GM18520 (cell line): Measurements from ENCODE around the gene TCF12.

Source experiments
- ATAC-seq: cut with Tn5 transposase; IDR thresholded peaks from one replicate; pipeline ENCODE4 v1.9.1; 2021; ENCODE audit not compliant: unreplicated experiment

Gene TCF12

GRCh38 chr15:57329582-57330367 is 411.3 kb downstream of the TCF12 start:
- no peak for ATAC-seq

- no peak for ATAC-seq
Observed at GRCh38 chr15:57330619-57331340, 412.3 kb downstream of the TCF12 start.

GRCh38 chr15:57332326-57332725 is 413.9 kb downstream of the TCF12 start:
- ATAC-seq: no peak

- no peak for ATAC-seq
Observed at GRCh38 chr15:57333487-57333886, 415.0 kb downstream of the TCF12 start.

GRCh38 chr15:57334257-57334656 is 415.8 kb downstream of the TCF12 start:
- ATAC-seq: no peak

GRCh38 chr15:57335293-57335715 is 416.9 kb downstream of the TCF12 start:
- no peak for ATAC-seq

- no peak for ATAC-seq
Observed at GRCh38 chr15:57335719-57336118, 417.3 kb downstream of the TCF12 start.

- no peak for ATAC-seq
Observed at GRCh38 chr15:57337868-57338411, 419.5 kb downstream of the TCF12 start.

GRCh38 chr15:57339321-57339720 is 420.9 kb downstream of the TCF12 start:
- no peak for ATAC-seq
